Glutamatergic neuron (in vitro differentiated cells): ENCODE measurements around the gene COL6A2. TPM values are rescaled to one million over a fixed set of nuclear protein-coding genes. Genes with fewer than 3 reads are reported as not detected.

Experiments
- DNase-seq: peaks from one replicate; pipeline ENCODE4 v3.0.0; 2022
- H3K27ac Mint-ChIP-seq: one replicate; pipeline ENCODE4 v1.8.0; 2020; ENCODE audit warnings: mild to moderate bottlenecking, mixed read lengths, inconsistent platforms; ENCODE audit not compliant: unreplicated experiment
- H3K27me3 Mint-ChIP-seq: one replicate; pipeline ENCODE4 v1.8.0; 2020; ENCODE audit warnings: mild to moderate bottlenecking, moderate library complexity, mixed read lengths, inconsistent platforms; ENCODE audit not compliant: unreplicated experiment
- H3K36me3 Mint-ChIP-seq: one replicate; pipeline ENCODE4 v1.8.0; 2020; ENCODE audit warnings: mild to moderate bottlenecking, mixed read lengths, inconsistent platforms; ENCODE audit not compliant: unreplicated experiment
- H3K4me1 Mint-ChIP-seq: one replicate; pipeline ENCODE4 v1.8.0; 2020; ENCODE audit warnings: mild to moderate bottlenecking, low read depth, mixed read lengths, inconsistent platforms; ENCODE audit not compliant: unreplicated experiment
- H3K4me3 Mint-ChIP-seq: one replicate; pipeline ENCODE4 v1.8.0; 2020; ENCODE audit warnings: mild to moderate bottlenecking, mixed read lengths, inconsistent platforms; ENCODE audit not compliant: unreplicated experiment
- H3K9me3 Mint-ChIP-seq: one replicate; pipeline ENCODE4 v1.8.0; 2020; ENCODE audit warnings: mild to moderate bottlenecking, moderate library complexity, mixed read lengths, inconsistent platforms; ENCODE audit not compliant: unreplicated experiment
- CTCF ChIP-seq: fragments of 200-600 bp; sonication (generic); IDR thresholded peaks from one replicate; pipeline ENCODE4 v1.5.0; 2021; ENCODE audit not compliant: partially characterized antibody, unreplicated experiment
- total RNA-seq: library from RNA; stranded (reverse); fragmentation: NEBNext Ultra II Directional; extraction: Animal tissue kit (Norgen Biotek cat#: 25700); gene quantifications from one replicate; pipeline ENCODE4 v1.2.1, GENCODE V29; 2021; ENCODE audit not compliant: unreplicated experiment

COL6A2 gene
- total RNA-seq, 1 donor from 2014 or later: 55.2 TPM

GRCh38 chr21:46066591-46067331, 31.2 kb upstream of the COL6A2 start:
- H3K4me1 Mint-ChIP-seq: peaks cover 11% of the 10 kb centered on the region
- TF ChIP-seq CTCF: no peak
- DNase-seq: no peak
- peak overlapping the region; percentile 73 for H3K27ac Mint-ChIP-seq
- peaks cover 9% of the 10 kb centered on the region for H3K36me3 Mint-ChIP-seq
- H3K27me3 Mint-ChIP-seq: peaks cover 13% of the 10 kb centered on the region
- H3K4me3 Mint-ChIP-seq: no peak overlapping the region
- peaks cover 17% of the 10 kb centered on the region for H3K9me3 Mint-ChIP-seq

DNA sequence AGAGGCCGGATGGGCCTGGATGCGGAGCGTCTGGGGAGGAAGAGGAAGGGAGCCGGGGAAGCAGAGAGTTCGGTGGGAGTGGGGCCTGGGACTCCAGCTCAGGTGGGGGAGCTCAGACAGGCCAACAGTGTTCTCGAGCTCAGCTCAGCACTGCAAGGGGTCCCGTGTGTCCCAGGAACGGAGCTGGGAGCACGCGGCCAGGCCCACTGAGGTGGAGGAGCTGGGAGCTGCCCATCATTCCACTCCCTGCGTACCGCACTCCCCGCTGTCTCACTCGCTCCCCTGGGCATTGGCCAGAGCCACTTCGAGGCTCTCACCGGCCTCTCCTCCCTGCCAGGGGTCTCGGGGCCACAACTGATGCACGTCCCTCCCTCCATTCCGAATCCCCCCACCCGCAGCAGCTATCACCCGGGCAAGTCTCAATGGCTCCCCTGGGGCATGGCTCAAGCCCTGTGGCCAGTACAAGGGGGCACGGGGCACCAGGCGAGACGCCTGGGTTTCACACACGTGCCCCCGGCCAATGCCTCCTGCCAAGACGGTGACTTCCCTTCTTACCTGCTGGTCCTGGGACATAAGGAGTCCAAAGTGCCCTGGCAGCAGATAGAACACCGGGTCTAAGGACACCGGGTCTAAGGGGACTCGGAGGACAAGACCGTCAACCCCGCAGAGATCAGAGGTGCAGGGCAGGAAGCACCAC, 30.3 kb upstream of the COL6A2 start:
- peaks cover 13% of the 10 kb centered on the region for H3K27me3 Mint-ChIP-seq
- DNase-seq: no peak
- H3K4me1 Mint-ChIP-seq: peaks cover 11% of the 10 kb centered on the region
- H3K27ac Mint-ChIP-seq: no peak overlapping the region
- peaks cover under 1% of the 10 kb centered on the region for H3K36me3 Mint-ChIP-seq
- H3K9me3 Mint-ChIP-seq: peaks cover 13% of the 10 kb centered on the region
- H3K4me3 Mint-ChIP-seq: no peak overlapping the region
- no peak for TF ChIP-seq CTCF

GRCh38 chr21:46068516-46069079, 29.3 kb upstream of the COL6A2 start:
- Mint-ChIP-seq H3K9me3 (peaks cover 10% of the 10 kb centered on the region), H3K27me3 (peaks cover 13% of the 10 kb centered on the region), H3K4me3 (peak overlapping the region; percentile 11), H3K36me3 (no peaks in the 10 kb centered on the region), H3K4me1 (peaks cover 11% of the 10 kb centered on the region), H3K27ac (no peak overlapping the region)
- no peak for TF ChIP-seq CTCF
- DNase-seq: no peak

DNA sequence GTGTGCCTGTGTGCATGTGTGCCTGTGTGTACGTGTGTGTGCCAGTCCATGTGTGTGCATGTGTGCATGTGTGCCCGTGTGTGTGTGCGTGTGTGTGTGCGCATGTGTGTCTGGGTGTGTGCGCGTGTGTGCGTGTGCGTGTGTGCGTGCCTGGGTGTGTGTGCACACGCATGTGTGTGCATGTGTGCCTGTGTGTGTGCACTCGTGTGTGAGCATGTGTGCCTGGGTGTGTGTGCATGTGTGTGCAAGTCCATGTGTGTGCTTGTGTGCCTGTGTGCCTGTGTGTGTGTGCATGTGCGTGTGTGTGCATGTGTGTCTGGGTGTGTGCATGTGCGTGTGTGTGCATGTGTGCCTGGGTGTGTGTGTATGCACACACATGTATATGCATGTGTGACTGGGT, 28.7 kb upstream of the COL6A2 start:
- DNase-seq: no peak
- no peak for TF ChIP-seq CTCF
- Mint-ChIP-seq H3K27me3 (peaks cover 13% of the 10 kb centered on the region), H3K36me3 (no peaks in the 10 kb centered on the region), H3K4me1 (peaks cover 10% of the 10 kb centered on the region), H3K9me3 (peaks cover 10% of the 10 kb centered on the region), H3K27ac (no peak overlapping the region), H3K4me3 (no peak overlapping the region)

DNA sequence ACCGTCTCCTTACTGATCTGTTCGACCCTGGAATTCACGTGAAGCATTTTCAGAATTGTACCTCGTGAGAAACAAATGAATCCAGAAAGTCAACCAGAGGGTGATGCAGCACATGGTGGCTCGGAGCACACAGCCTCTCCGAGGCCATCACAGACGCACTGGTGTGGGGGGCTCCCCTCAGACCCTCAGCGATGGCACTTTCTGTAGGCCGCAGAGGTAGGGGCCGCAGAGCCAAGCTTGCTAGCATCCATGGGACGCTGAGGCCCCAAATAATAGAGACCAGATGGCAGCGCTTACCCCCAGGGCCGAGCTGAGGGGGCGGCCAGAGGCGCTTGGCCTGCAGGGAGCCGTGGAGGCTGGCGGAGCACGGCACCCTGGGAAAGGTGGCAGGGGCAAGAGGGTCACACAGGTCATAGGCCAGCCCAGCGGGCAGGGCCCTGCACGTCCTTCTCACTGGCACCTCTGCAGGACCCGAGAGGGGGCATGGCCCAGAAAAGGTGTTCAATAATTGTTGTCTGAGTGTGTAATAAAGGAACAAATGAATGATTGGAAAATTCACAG, 28.1 kb upstream of the COL6A2 start:
- peaks cover 10% of the 10 kb centered on the region for H3K9me3 Mint-ChIP-seq
- peaks cover 13% of the 10 kb centered on the region for H3K27me3 Mint-ChIP-seq
- TF ChIP-seq CTCF: no peak
- peaks cover 9% of the 10 kb centered on the region for H3K4me1 Mint-ChIP-seq
- H3K4me3 Mint-ChIP-seq: no peak overlapping the region
- H3K27ac Mint-ChIP-seq: no peak overlapping the region
- no peaks in the 10 kb centered on the region for H3K36me3 Mint-ChIP-seq
- no peak for DNase-seq
